ENCODE results near the gene PRIM1.
"Not testable (repeated sequence)": the region's sequence is repeated elsewhere in the genome, so short reads cannot be mapped to it uniquely, and the experiment has no call there.

The PRIM1 gene

GRCh38 chr12:56716458-56716857 is 35.7 kb downstream of the PRIM1 start:
- DNase-seq: no peak

DNA sequence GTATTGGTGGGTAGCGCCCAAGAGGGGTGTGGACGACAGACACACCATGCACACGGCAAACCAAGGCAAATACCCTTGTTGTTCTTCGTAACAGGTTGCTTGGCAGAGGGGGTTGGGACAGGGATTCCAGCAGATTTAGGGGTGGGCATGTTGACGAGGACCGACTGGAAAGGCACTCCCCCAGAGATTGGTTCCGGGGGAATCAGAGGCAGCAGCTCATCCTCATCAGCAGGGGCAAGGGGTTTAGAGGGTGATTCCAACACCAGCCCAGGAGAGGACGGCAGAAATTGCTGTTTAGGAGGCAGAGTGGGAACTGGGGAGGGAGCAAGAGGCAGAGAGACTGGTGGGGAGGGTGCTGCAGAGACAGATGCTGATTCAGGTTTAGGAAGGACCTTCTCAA is 36.3 kb downstream of the PRIM1 start:
- no peak for DNase-seq

GRCh38 chr12:56714431-56714929 is 37.6 kb downstream of the PRIM1 start:
- DNase-seq: no peak

DNA sequence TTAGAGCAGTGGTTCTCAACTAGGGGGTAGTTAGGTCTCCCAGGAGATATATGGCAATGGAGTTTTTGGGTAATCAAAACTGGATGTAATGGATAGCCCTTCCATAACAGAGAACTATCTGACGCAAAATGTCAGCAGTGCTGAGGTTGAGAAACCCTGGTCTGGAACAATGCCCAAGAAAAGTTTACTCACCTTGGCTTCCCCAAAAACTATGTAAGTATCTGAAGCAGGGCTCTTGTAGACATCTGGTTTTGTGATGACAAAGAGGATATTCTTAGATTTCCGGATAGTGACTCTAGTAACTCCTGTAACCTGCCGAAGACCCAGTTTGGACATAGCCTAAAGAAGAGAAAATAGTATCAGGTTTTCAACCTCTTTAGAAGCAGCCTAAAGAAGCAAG is 38.8 kb downstream of the PRIM1 start:
- DNase-seq: no peak

DNA sequence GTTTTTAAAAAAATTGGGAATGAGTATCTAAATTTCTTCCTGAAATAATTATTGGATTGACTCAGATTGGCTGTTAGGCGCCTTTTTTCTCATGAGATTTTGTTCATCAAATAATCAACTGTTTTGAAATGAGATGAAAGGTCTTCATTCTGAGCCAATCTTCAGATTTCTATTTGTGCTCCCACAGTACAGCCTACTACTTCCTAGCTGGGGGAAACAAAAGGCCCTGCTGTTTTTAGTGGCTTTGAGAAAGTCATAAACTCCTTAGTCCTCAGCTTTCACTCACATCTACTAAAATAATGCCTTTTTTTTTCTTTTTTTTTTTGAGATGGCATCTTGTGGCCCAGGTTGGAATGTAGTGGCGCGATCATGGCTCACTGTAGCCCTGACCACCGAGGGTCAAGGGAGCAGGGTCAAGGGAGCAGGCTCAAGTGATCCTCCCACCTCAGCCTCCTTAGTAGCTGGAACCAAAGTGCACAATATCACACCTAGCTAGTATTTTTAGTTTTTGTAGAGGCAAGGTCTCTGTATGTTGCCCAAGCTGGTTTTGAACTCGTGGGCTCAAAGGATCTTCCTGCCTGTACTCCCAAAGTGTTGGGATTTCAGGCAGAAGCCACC is 42.3 kb downstream of the PRIM1 start:
- no peak for DNase-seq

DNA sequence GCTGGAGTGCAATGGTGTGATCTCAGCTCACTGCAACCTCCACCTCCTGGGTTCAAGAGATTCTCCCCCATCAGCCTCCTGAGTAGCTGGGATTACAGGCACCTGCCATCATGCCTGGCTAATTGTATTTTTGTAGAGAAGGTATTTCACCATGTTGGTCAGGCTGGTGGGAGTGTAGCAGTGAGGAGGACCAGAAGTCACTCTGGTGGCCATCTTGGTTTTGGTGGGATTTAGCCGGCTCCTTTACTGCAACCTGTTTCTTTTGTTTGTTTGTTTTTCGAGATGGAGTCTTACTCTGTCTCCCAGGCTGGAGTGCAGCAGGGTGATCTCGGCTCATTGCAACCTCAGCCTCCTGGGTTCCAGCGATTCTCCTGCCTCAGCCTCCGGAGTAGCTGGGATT is 47.6 kb downstream of the PRIM1 start:
- not testable (repeated sequence) for DNase-seq

DNA sequence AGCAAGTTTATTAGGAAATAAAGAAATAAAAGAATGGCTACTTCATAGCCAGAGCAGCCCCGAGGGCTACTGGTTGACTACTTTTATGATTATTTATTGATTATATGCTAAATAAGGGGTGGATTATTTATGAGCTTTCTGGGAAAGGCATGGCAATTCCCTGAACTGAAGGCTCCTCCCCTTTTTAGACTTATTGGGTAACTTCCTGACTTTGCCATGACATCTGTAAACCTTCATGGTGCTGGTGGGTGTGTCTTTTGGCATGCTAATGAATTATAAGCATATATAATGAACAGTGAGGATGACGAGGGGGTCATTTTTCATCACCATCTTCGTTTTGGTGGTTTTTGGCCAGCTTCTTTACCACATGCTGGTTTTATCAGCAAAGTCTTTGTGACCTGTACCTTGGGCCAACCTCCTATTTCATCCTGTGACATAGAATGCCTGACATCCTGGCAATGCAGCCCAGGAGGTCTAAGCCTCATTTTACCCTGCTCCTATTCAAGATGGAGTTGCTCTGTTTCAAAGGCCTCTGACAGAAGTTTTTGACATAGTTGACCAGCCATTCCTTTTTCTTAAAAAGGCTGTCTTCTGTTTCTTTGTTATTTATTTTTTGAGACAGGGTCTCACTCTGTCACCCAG is 53.0 kb downstream of the PRIM1 start:
- no peak for DNase-seq

- DNase-seq: no peak
These were observed 56.6 kb downstream of the PRIM1 start for GRCh38 chr12:56695327-56696101.

DNA sequence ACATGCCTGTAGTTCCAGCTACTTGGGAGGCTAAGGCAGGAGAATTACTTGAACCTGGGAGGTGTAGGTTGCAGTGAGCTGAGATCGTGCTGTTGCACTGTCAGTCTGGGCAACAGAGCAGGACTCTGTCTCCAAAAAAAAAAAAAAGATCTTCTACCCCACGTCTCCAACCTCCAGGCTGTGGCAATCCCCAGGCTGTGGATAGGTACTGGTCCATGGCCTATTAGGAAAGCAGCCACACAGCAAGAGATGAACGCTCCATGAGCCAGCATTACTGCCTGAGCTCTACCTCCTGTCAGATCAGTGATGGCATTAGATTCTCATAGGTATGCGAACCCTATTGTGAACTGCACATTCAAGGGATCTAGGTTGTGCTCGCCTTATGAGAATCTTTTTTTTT is 58.0 kb downstream of the PRIM1 start:
- no peak for DNase-seq

- peak in 1 of 2 donors; percentile 45 for DNase-seq
These were observed 63.3 kb downstream of the PRIM1 start for GRCh38 chr12:56688846-56689109.

DNA sequence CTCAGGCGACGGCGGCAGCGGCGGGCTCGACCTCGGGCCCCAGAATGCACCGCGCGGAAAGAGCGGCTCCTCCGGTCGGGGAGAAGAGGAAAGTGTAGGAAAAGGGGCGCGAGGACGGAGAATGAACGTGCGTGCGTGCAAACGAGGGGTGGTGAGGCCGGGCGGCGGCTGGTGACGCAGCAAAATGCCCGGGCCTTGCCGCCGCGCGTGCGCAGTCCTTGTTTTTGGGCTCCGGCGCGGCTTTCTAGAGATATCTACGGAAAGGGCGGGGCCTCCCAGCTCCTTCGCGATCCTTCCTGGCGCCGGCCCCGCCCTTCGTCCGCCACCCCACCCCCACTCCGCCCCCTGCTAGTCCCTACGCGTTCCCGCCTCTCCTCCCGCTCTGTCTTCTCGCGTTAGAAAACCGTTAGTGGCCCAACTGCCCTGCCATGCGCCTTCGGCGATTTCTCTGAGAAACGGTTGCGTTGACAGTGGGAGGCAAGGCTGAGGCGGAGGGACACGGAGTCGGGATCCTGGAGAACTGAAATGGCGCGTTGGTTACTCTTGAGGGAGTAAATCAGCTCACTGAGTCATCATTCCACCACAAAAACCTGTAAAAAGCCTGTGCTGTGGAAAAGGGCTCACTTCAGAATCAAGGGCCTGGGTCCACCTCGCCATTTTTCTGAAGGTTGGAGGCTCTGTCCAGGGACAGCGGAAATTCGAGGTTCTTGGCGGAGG is 63.8 kb downstream of the PRIM1 start, which contains the start of gene PTGES3:
TSS of gene PTGES3 (minus strand) at position 156 of the 717 bp plus-strand sequence. CDS start 285 bp downstream, outside the sequence.
- DNase-seq: peak; percentile 90 to 96

GRCh38 chr12:56687223-56688128 is 64.6 kb downstream of the PRIM1 start:
- DNase-seq: peak; percentile 29 to 33

DNA sequence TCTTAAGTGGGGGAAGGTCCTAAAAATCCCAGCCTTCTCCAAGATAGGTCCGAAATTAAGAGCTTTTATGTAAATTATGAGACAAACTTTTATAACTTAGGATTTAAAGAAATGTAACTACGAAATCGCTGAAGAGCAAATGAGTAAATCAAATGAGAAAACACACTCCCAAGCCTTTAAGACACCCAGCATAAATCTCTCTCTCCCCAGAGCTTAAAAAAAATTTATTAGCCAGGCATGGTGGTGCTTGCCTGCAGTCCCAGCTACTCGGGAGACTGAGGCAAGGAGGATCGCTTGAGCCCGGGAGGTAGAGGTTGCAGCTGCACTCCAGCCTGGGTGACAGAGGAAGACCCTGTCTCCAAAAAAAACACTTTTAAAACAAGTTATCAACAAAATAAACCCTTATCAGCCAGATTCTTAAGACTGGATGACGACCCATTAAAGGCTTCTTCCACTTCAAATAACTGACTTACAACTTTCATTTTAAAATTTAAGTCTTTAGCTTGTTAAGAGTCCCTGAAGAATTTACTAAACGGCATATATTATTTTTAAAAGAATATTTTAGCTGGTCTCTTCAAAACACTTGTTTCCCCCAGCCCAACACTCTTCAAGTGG is 67.3 kb downstream of the PRIM1 start:
- no peak for DNase-seq

GRCh38 chr12:56682323-56682722 is 69.8 kb downstream of the PRIM1 start:
- no peak for DNase-seq
